Transverse colon (tissue), 4 donors: ENCODE measurements around the gene IER2. TPM values are rescaled to one million over a fixed set of nuclear protein-coding genes. Genes with fewer than 3 reads are reported as not detected.
"Not testable (repeated sequence)": the region's sequence is repeated elsewhere in the genome, so short reads cannot be mapped to it uniquely, and the experiment has no call there.

ENCODE experiments used
- DNase-seq: peaks from one replicate; pipeline ENCODE4 v3.0.0-alpha.2; 2019
- H3K27ac ChIP-seq, 4 donors: fragments of 200-600 bp; sonication (generic); 2 replicates each; pipeline ENCODE4 v1.5.1; 2016 to 2018; ENCODE audit warnings: inconsistent platforms in 4 of 4
- H3K27me3 ChIP-seq: fragments of 200-600 bp; sonication (generic); 2 replicates; pipeline ENCODE4 v1.5.1; 2017; ENCODE audit warnings: inconsistent platforms
- H3K36me3 ChIP-seq, 4 donors: fragments of 200-600 bp; sonication (generic); 2 replicates each; pipeline ENCODE4 v1.5.1; 2017 to 2019; ENCODE audit warnings: inconsistent platforms in 4 of 4
- H3K4me1 ChIP-seq, 4 donors: fragments of 200-600 bp; sonication (generic); 2 replicates each; pipeline ENCODE4 v1.5.1; 2017 to 2020; ENCODE audit warnings: inconsistent platforms in 4 of 4
- H3K4me3 ChIP-seq, 4 donors: fragments of 200-600 bp; sonication (generic); 1 replicate in 1 of 4; 2 replicates in 3 of 4; pipeline versions ENCODE4 v1.5.1 to v1.6.1; 2017 to 2019; ENCODE audit warnings: inconsistent platforms in 4 of 4
- H3K9me3 ChIP-seq, 2 donors: fragments of 200-600 bp; sonication (generic); 2 replicates each; pipeline ENCODE4 v1.5.1; 2017 to 2019; ENCODE audit warnings: inconsistent platforms in 2 of 2
- EP300 ChIP-seq: sonication (generic); formaldehyde crosslinking; IDR thresholded peaks from one replicate; pipeline ENCODE4 v1.6.1; 2017; ENCODE audit warnings: antibody characterized with exemption, low read depth
- POLR2A ChIP-seq: fragments of 450-650 bp; IDR thresholded peaks from one replicate; pipeline ENCODE4 v1.6.1; 2016; ENCODE audit warnings: antibody characterized with exemption, mild to moderate bottlenecking, moderate library complexity
- POLR2AphosphoS5 ChIP-seq, 3 donors: sonication (generic); formaldehyde crosslinking; IDR thresholded peaks; one replicate each; pipeline ENCODE4 v1.6.1; 2016; ENCODE audit warnings: antibody characterized with exemption in 3 of 3
- WGBS, 2 donors: methylation state at CpG; one replicate each; pipeline ENCODE4 v1.1.5; 2018; ENCODE audit warnings: low coverage in 1 of 2; 5-methylcytosine and 5-hydroxymethylcytosine counted together
- in situ Hi-C, 4 donors: fragments of 200-750 bp; cut with MboI; loops; one replicate each; pipeline versions ENCODE4 v1.15.0 to v1.15.1; 2017; ENCODE audit warnings: low sequenced_read_pairs in 3 of 4, low pct_ligation_motif_present in 1 of 4, low pct_unique_long_range_greater_than_20kb in 1 of 4
- intact Hi-C: fragments of 100-400 bp; cut with DNase I; formaldehyde crosslinking; loops from one replicate; pipeline ENCODE4 v1.15.1; 2023; ENCODE audit warnings: low total_unique reads
- total RNA-seq, 4 donors: library from RNA; depleted of rRNA; stranded (reverse); fragments of >200 nt; gene quantifications; one replicate each; pipeline ENCODE4 v1.1.0, GENCODE V29; 2016
- TF ChIP-seq, protein P1 (sequence below), 5 experiments: fragments of 200-600 bp in 3 of 5; fragments of 450-650 bp in 2 of 5; sonication (generic) in 3 of 5; IDR thresholded peaks; 1 replicate in 2 of 5; 2 replicates in 3 of 5; pipeline ENCODE4 v1.5.1; 2016 to 2017; ENCODE audit warnings: antibody characterized with exemption in 5 of 5, inconsistent platforms in 3 of 5, mild to moderate bottlenecking in 2 of 5, moderate library complexity in 1 of 5

Gene IER2
- total RNA-seq, 4 donors from 2014 or later = 184 to 503 (median 244) TPM

DNA sequence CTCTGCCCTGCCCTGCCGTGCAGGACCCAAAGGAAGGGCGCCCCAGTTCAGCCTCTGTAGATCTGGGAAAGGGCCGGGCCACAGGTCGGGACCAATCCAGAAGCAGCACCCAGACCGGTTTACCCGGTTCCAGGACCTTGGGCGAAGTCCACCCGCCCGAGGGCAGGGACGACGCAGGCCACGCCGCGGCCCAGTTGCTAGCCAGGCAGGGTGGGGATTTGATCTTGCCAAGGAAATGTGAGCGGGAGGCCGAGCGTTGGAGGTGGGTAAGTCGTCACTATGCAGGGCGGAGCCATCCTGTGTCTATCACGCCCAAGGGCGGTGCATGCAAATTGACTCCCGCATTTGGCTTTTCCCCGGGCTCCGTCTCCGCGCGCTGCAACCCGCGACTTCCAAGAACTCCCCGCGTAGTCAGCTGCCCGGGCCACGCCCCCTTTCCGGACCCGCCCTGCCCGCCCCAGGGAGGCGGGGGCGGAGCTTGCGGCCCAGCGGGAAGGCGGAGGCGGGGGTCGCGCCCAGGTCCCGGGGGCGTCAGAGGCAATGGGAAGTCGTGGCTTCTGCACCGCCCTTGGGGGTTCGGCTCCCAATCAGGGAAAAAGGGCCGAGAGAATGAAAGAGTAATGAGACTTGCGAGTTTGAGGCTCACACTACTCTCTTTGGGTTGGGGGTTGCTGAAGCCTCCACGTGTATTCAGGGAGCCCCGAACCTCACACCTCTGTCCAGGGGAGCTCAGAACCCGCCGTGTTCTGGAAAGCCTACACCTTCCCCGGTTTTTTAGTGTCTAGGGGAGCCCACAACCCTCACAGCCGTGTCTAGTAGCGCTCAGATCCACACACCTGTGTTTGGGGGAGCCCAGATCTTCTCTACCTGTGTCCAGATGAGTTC is 12.8 kb downstream of the IER2 start:
- Histone ChIP-seq H3K27me3 (no peaks in the 10 kb centered on the region), H3K4me1 (peaks cover 36 to 67% (median 57%) of the 10 kb centered on the region in 4 donors), H3K4me3 (peak overlapping the region; percentile 20 to 46 (median 26)), H3K36me3 (no peaks in the 10 kb centered on the region), H3K9me3 (no peaks in the 10 kb centered on the region), H3K27ac (peak overlapping the region; percentile 95 to 98 (median 97))
- peak; percentile 73 to 95 (median 91) for TF ChIP-seq POLR2AphosphoS5 (IDR thresholded peaks at IDR 0.05)
- TF ChIP-seq, protein P1, sequence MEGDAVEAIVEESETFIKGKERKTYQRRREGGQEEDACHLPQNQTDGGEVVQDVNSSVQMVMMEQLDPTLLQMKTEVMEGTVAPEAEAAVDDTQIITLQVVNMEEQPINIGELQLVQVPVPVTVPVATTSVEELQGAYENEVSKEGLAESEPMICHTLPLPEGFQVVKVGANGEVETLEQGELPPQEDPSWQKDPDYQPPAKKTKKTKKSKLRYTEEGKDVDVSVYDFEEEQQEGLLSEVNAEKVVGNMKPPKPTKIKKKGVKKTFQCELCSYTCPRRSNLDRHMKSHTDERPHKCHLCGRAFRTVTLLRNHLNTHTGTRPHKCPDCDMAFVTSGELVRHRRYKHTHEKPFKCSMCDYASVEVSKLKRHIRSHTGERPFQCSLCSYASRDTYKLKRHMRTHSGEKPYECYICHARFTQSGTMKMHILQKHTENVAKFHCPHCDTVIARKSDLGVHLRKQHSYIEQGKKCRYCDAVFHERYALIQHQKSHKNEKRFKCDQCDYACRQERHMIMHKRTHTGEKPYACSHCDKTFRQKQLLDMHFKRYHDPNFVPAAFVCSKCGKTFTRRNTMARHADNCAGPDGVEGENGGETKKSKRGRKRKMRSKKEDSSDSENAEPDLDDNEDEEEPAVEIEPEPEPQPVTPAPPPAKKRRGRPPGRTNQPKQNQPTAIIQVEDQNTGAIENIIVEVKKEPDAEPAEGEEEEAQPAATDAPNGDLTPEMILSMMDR (IDR thresholded peaks at IDR 0.05) = no peak
- peak; percentile 58 for TF ChIP-seq EP300
- TF ChIP-seq POLR2A = peak; percentile 64
- 3% methylated on average over 33 of the region's 58 CpGs; no CpG with 5 or more reads in 1 of the 2 donors for WGBS, 2 donors
- DNase-seq = peak; percentile 99
- in situ Hi-C loops = no loop called here
- intact Hi-C loops = no loop called here

DNA sequence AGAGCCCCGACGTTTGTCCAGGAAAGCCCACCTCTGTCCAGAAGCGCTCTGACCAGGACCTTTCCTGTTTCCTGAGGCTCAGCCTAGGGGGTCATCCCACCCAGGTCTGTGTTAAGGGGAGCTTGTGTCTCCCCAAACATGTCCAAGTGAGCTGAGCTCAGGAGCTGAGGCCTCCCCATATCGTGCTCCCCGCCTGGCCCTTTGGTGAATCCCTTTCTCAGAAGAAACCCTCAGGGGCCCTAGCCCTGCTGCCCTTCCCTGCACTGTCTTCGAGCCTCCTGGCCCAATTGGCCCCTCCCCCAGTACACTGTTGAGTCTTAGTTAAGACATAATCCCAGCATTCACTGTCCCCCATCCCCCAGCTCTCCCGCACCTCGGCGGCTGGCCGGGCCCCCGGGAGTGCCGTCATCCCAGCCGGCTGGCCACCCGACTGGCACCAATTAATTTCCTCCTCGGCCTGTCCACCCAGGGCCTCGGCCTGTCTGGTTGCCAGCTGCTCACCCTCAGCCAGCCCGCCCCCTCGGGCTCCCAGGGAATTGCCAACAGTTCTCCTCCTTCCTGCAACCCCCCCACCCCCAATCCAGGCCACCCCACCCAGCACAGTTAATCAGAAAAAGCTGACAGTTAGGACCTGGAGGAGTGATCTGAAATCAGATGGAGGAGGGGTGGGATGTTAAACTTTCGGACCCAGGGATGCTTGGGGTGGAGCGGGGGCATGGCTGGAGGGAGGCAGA is 13.6 kb downstream of the IER2 start:
- WGBS, 2 donors = 15% methylated on average over 19 of the region's 20 CpGs; no CpG with 5 or more reads in 1 of the 2 donors
- H3K4me3 ChIP-seq = peak overlapping the region in 3 of 4 donors; percentile 20 to 46 (median 29)
- TF ChIP-seq POLR2AphosphoS5 (IDR thresholded peaks at IDR 0.05) = peak in 2 of 3 donors; percentile 42 to 47
- TF ChIP-seq, protein P1 (IDR thresholded peaks at IDR 0.05) = no peak
- TF ChIP-seq POLR2A = no peak
- H3K27me3 ChIP-seq = no peaks in the 10 kb centered on the region
- no peaks in the 10 kb centered on the region for H3K36me3 ChIP-seq
- intact Hi-C loops (no loop called here), in situ Hi-C loops (no loop called here)
- no peaks in the 10 kb centered on the region for H3K9me3 ChIP-seq
- DNase-seq = peak; percentile 80
- peaks cover 36 to 74% (median 61%) of the 10 kb centered on the region in 4 donors for H3K4me1 ChIP-seq
- peak overlapping the region; percentile 95 to 98 (median 97) for H3K27ac ChIP-seq

DNA sequence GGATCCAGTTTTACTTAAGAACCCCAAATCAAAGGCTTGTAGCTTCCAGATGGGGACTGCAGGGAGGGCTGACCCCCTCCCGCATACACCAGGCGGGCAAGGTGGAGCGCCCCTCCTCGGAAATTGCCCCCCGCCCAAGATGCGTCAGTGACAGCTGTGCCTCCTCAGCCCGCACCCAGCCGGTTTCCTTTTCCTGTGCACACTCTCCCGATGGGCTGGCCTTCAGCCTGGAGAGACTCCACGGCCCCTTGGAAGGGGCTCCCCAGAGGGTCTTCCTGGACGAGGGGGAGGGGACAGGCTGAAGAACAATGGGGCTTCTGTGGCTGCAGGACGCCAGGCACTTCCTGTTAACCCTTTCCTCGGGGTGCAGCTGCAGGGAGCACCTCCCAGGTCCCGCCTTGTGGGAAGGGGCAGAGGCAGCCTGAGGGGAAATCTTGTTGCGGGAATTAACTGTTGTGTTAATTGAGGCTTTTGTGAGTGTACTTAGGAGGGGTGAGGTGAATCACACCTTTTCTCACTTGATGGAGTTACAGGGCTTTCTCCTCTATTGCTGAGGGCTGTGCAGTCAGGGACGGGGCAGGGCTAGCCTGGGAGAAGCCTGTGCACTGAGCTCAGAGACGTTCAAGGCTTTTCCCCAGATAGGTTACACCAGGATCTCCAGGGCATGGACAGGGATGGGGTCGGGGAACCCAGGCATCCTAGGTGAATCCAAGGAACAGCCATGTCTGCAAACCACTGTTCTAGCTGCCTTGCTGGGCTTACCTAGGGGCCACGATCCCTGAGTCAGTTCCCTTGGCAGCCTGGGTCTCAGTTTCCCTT is 14.3 kb downstream of the IER2 start:
- peak; percentile 75 for DNase-seq
- 9% methylated on average over 19 of the region's 19 CpGs; no CpG with 5 or more reads in 1 of the 2 donors for WGBS, 2 donors
- H3K36me3 ChIP-seq = no peaks in the 10 kb centered on the region
- H3K9me3 ChIP-seq = no peaks in the 10 kb centered on the region
- in situ Hi-C loops = no loop called here
- intact Hi-C loops = no loop called here
- H3K27ac ChIP-seq = peak overlapping the region; percentile 95 to 98 (median 97)
- peak; percentile 16 to 58 (median 29) for TF ChIP-seq POLR2AphosphoS5 (IDR thresholded peaks at IDR 0.05)
- no peak for TF ChIP-seq POLR2A
- peak; percentile 25 for TF ChIP-seq EP300
- no peaks in the 10 kb centered on the region for H3K27me3 ChIP-seq
- H3K4me3 ChIP-seq = peak overlapping the region in 3 of 4 donors; percentile 8 to 46 (median 29)
- peaks cover 36 to 82% (median 65%) of the 10 kb centered on the region in 4 donors for H3K4me1 ChIP-seq

DNA sequence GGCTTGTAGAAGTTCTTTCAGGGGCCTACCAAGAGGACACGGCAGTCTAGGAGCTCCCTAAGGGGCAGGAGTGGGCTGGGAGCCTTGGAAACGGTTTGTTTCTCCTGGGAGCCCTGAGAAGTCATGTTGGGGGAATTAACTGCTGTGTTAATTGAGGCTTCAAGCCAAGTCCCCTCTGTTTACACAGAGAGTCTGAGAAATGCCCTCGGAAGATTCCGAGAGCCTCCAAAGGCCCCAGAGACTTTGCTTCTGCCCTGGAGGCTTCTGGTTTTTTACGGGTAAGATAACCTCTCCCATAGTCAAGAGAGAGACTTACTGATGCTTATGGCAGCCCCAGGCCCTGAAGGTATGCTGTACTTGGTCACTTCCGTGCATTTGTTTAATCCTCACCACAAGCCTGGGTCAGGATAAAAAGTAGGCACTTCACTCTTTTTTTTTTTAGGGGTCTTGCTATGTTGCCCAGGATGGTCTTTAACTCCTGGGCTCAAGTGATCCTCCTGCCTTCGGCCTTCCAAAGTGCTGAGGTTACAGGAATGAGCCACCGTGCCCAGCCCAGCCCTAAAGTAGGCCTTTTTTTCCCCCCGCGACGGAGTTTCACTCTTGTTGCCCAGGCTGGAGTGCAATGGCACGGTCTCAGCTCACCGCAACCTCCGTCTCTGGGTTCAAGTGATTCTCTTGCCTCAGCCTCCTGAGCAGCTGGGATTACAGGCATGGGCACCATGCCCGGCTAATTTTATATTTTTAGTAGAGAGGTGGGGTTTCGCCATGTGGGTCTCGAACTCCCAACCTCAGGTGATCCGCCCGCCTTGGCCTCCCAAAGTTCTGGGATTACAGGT is 15.2 kb downstream of the IER2 start:
- intact Hi-C loops (no loop called here), in situ Hi-C loops (no loop called here)
- Histone ChIP-seq H3K27me3 (no peaks in the 10 kb centered on the region), H3K4me3 (no peak overlapping the region), H3K4me1 (peaks cover 36 to 90% (median 68%) of the 10 kb centered on the region in 4 donors), H3K36me3 (no peaks in the 10 kb centered on the region), H3K27ac (peak overlapping the region; percentile 95 to 98 (median 97)), H3K9me3 (no peaks in the 10 kb centered on the region)
- WGBS, 2 donors = 72 to 74% methylated on average over 7 to 19 of the region's 19 CpGs
- TF ChIP-seq, protein P1 (IDR thresholded peaks at IDR 0.05) = no peak
- DNase-seq = no peak

DNA sequence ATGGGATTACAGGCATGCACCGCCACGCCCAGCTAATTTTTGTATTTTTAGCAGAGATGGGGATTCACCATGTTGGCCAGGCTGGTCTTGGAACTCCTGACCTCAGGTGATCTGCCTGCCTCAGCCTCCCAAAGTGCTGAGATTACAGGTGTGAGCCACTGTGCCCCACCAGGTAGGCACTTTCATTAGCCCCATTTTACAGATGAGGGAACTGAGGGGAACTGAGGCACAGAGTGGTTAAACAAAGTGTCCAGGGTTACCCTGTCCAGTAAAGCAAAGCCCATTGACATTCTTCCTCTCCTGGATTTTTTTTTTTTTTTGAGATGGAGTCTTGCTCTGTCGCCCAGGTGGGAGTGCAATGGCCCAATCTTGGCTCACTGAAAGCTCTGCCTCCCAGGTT is 15.9 kb downstream of the IER2 start:
- H3K4me3 ChIP-seq, intact Hi-C loops, H3K9me3 ChIP-seq, DNase-seq, H3K36me3 ChIP-seq, H3K27me3 ChIP-seq, in situ Hi-C loops: not testable (repeated sequence)
- WGBS, 2 donors = 93 to 100% methylated on average over 1 to 3 of the region's 3 CpGs
- Histone ChIP-seq H3K27ac (peak overlapping the region; percentile 95 to 98 (median 97)), H3K4me1 (peaks cover 36 to 84% (median 65%) of the 10 kb centered on the region in 4 donors)
